Activated CD4-positive, alpha-beta T cell treated with anti-CD3 and anti-CD28 coated beads, Interleukin-2, amount 10 ng/mL, durations not matched to agents 7 days and 5 days (primary cell): ENCODE results near the gene FADS3. TPM values are rescaled to one million over a fixed set of nuclear protein-coding genes. Genes with fewer than 3 reads are reported as not detected.

Source experiments
- CTCF ChIA-PET: fragments of 350-600 bp; sonication (Branson Sonifier 250); formaldehyde crosslinking; loops from one replicate; lab custom pipeline; 2021; ENCODE audit warnings: antibody characterized with exemption; lab: Charles Lee
- POLR2A ChIA-PET: fragments of 350-600 bp; sonication (Branson Sonifier 250); formaldehyde crosslinking; loops from one replicate; lab custom pipeline; 2021; ENCODE audit warnings: antibody characterized with exemption; lab: Charles Lee
- DNase-seq: peaks from one replicate; pipeline ENCODE4 v3.0.0-alpha.2; 2020
- H3K27ac Mint-ChIP-seq: one replicate; pipeline ENCODE4 v1.8.0; 2021; ENCODE audit warnings: mild to moderate bottlenecking, moderate library complexity, mixed read lengths
- H3K27me3 Mint-ChIP-seq: one replicate; pipeline ENCODE4 v1.8.0; 2021; ENCODE audit warnings: mixed read lengths
- H3K36me3 Mint-ChIP-seq: one replicate; pipeline ENCODE4 v1.8.0; 2021; ENCODE audit warnings: low read depth, mixed read lengths
- H3K4me1 Mint-ChIP-seq: one replicate; pipeline ENCODE4 v1.8.0; 2021; ENCODE audit warnings: mixed read lengths
- H3K4me3 Mint-ChIP-seq: one replicate; pipeline ENCODE4 v1.8.0; 2021; ENCODE audit warnings: mild to moderate bottlenecking, moderate library complexity, mixed read lengths
- H3K9me3 Mint-ChIP-seq: one replicate; pipeline ENCODE4 v1.8.0; 2021; ENCODE audit warnings: mixed read lengths
- total RNA-seq, 2 experiments: library from RNA; stranded (reverse); gene quantifications; one replicate each; pipeline ENCODE4 v1.2.3, GENCODE V29; 2021

The FADS3 gene
- total RNA-seq, 2 experiments from 2014 or later: 2.9 to 3.7 TPM

DNA sequence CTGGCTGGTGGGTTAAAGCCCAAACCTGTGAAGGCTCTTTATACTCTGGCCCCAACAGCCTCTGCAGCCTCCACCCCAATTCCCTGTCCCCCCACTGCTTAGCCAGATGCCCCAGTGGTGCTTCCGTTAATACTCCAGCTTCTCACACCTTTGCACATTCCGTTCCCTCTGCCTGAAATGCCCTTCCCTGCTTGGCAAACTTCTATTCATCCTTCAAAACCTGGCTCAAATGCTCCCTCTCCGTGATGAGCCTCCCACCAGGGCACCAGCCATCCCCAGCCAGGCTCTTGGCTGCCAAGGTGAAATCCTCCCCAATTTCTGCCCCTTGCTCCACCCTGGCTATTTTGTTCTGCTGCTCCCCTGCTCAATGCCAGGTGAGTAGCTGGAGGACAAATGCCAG lies 12.5 kb upstream of the FADS3 start:
- H3K36me3 Mint-ChIP-seq: no peaks in the 10 kb centered on the region
- DNase-seq: no peak
- ChIA-PET POLR2A (no interaction called here), CTCF (interaction anchor here (0.5 to 3.1 kb wide), 7 partner anchors 33 to 223 kb away, joined by 3 to 11 read pairs (median 3); no protein-coding TSS in a partner anchor)
- no peak overlapping the region for H3K27ac Mint-ChIP-seq
- H3K9me3 Mint-ChIP-seq: no peaks in the 10 kb centered on the region
- peaks cover 6% of the 10 kb centered on the region for H3K4me1 Mint-ChIP-seq
- H3K27me3 Mint-ChIP-seq: no peaks in the 10 kb centered on the region
- no peak overlapping the region for H3K4me3 Mint-ChIP-seq

GRCh38 chr11:61902313-61902712 lies 11.0 kb upstream of the FADS3 start:
- ChIA-PET CTCF (interaction anchor here (0.6 to 3.1 kb wide), 5 partner anchors 21 to 206 kb away, joined by 3 to 11 read pairs (median 4); no protein-coding TSS in a partner anchor), POLR2A (no interaction called here)
- Mint-ChIP-seq H3K27me3 (no peaks in the 10 kb centered on the region), H3K27ac (no peak overlapping the region), H3K4me3 (no peak overlapping the region), H3K4me1 (peaks cover 6% of the 10 kb centered on the region), H3K36me3 (no peaks in the 10 kb centered on the region), H3K9me3 (no peaks in the 10 kb centered on the region)
- DNase-seq: no peak

- Mint-ChIP-seq H3K4me3 (no peak overlapping the region), H3K27ac (no peak overlapping the region), H3K27me3 (no peaks in the 10 kb centered on the region), H3K9me3 (no peaks in the 10 kb centered on the region), H3K4me1 (peaks cover 6% of the 10 kb centered on the region), H3K36me3 (no peaks in the 10 kb centered on the region)
- no peak for DNase-seq
- ChIA-PET CTCF (interaction anchor here (0.6 to 5.1 kb wide), 5 partner anchors 46 to 207 kb away, joined by 4 to 52 read pairs (median 8); no protein-coding TSS in a partner anchor), POLR2A (no interaction called here)
These were observed 10.1 kb upstream of the FADS3 start for GRCh38 chr11:61901397-61901796.

GRCh38 chr11:61900251-61900650 lies 8.9 kb upstream of the FADS3 start:
- POLR2A ChIA-PET: no interaction called here
- Mint-ChIP-seq H3K4me1 (peaks cover 6% of the 10 kb centered on the region), H3K27ac (no peak overlapping the region), H3K9me3 (no peaks in the 10 kb centered on the region), H3K27me3 (no peaks in the 10 kb centered on the region), H3K36me3 (no peaks in the 10 kb centered on the region), H3K4me3 (no peak overlapping the region)
- DNase-seq: no peak
- CTCF ChIA-PET: interaction anchor here (0.9 to 5.7 kb wide), 9 partner anchors 10 to 207 kb away, joined by 3 to 52 read pairs (median 11); partner anchors contain the start of gene FADS3

- CTCF ChIA-PET: interaction anchor here (0.6 to 5.7 kb wide), 37 partner anchors 9 to 221 kb away, joined by 3 to 52 read pairs (median 4); partner anchors contain the start of genes BEST1 and FADS3
- POLR2A ChIA-PET: no interaction called here
- no peaks in the 10 kb centered on the region for H3K9me3 Mint-ChIP-seq
- H3K4me3 Mint-ChIP-seq: no peak overlapping the region
- H3K27ac Mint-ChIP-seq: peak overlapping the region; percentile 43
- DNase-seq: peak; percentile 92
- peaks cover 6% of the 10 kb centered on the region for H3K4me1 Mint-ChIP-seq
- no peaks in the 10 kb centered on the region for H3K36me3 Mint-ChIP-seq
- H3K27me3 Mint-ChIP-seq: no peaks in the 10 kb centered on the region
These were observed 7.9 kb upstream of the FADS3 start for GRCh38 chr11:61899146-61899841.

DNA sequence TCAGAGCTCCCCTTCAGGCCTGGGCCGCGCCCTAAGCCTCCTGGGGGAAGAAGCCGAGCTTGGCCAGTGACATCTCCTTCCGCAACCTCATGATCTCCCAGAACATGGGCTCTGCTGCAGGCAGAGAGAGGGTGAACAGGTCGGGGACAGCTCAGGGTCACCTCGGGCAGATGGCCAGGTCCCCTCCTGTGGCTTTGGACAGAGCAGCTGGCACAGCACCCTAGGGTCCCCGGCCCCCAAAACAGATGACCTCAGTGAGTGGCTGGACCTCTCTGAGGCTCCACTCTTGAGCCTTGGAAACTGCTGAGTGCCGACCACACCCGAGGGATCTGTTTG lies 6.9 kb upstream of the FADS3 start:
- H3K9me3 Mint-ChIP-seq: no peaks in the 10 kb centered on the region
- H3K27me3 Mint-ChIP-seq: peaks cover 2% of the 10 kb centered on the region
- DNase-seq: no peak
- no peak overlapping the region for H3K27ac Mint-ChIP-seq
- H3K4me3 Mint-ChIP-seq: no peak overlapping the region
- POLR2A ChIA-PET: interaction anchor here (1.2 kb wide), 1 partner anchor 184 kb away, joined by 3 read pairs; no protein-coding TSS in a partner anchor
- H3K4me1 Mint-ChIP-seq: peaks cover 6% of the 10 kb centered on the region
- CTCF ChIA-PET: interaction anchor here (0.6 to 5.7 kb wide), 23 partner anchors 8 to 407 kb away, joined by 3 to 52 read pairs (median 6); partner anchors contain the start of genes BEST1 and FADS3
- no peaks in the 10 kb centered on the region for H3K36me3 Mint-ChIP-seq

GRCh38 chr11:61897387-61898246 lies 6.3 kb upstream of the FADS3 start:
- ChIA-PET POLR2A (interaction anchor here (1.2 kb wide), 1 partner anchor 184 kb away, joined by 3 read pairs; no protein-coding TSS in a partner anchor), CTCF (interaction anchor here (0.7 to 5.7 kb wide), 24 partner anchors 10 to 219 kb away, joined by 3 to 52 read pairs (median 5); partner anchors contain the start of gene BEST1)
- Mint-ChIP-seq H3K36me3 (no peaks in the 10 kb centered on the region), H3K9me3 (no peaks in the 10 kb centered on the region), H3K4me3 (no peak overlapping the region), H3K4me1 (peaks cover 6% of the 10 kb centered on the region), H3K27me3 (peaks cover 5% of the 10 kb centered on the region), H3K27ac (no peak overlapping the region)
- DNase-seq: peak; percentile 79

DNA sequence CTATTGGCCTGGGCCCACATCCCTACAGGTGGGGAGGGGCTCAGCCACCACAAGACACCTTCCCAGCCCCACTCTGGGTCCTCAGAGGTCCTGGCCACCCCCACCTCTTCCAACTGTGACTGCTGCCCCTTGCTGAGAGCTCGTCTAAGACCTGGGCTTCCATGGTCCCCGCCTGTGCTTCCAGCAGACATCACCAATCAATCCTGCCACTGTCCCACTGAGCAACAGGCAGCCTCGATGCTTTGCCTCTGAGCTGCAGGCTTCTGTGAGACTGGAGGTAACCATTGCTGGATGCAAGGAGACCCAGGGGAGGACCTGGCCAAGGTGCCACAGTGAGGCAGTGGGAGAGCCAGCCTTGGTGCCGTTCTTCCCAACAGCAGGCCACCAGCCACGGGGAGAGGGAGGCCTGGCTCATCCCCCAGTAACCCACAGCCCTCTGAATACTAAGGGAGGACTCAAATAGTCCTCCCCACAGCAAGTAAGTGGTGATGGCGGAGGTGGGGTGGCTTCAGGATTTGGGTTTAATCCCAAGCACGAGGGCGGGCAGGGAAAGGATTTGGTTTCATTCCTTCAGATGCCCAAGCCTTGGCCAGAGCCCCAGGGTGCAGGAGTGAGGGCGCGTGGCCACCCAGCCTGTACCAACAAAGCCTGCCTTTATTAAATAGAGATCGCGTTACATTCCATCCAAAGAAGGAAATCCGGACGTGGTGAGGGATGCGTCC lies 5.5 kb upstream of the FADS3 start:
- POLR2A ChIA-PET: interaction anchor here (1.2 kb wide), 1 partner anchor 185 kb away, joined by 3 read pairs; no protein-coding TSS in a partner anchor
- no peak overlapping the region for H3K4me3 Mint-ChIP-seq

GRCh38 chr11:61895718-61896059 lies 4.3 kb upstream of the FADS3 start:
- no peak for DNase-seq
- Mint-ChIP-seq H3K27me3 (peaks cover 10% of the 10 kb centered on the region), H3K4me1 (peaks cover 8% of the 10 kb centered on the region), H3K27ac (no peak overlapping the region), H3K9me3 (no peaks in the 10 kb centered on the region), H3K4me3 (no peak overlapping the region), H3K36me3 (no peaks in the 10 kb centered on the region)
- CTCF ChIA-PET: interaction anchor here (1.5 to 5.7 kb wide), 5 partner anchors 10 to 212 kb away, joined by 3 to 46 read pairs (median 7); no protein-coding TSS in a partner anchor
- POLR2A ChIA-PET: no interaction called here

More for the DNA sequence above, 5.5 kb upstream of the FADS3 start:
- Mint-ChIP-seq H3K36me3 (no peaks in the 10 kb centered on the region), H3K27ac (no peak overlapping the region), H3K27me3 (peaks cover 10% of the 10 kb centered on the region), H3K4me1 (peaks cover 6% of the 10 kb centered on the region), H3K9me3 (no peaks in the 10 kb centered on the region)
- no peak for DNase-seq
- CTCF ChIA-PET: interaction anchor here (0.9 to 5.7 kb wide), 12 partner anchors 11 to 213 kb away, joined by 3 to 52 read pairs (median 6); no protein-coding TSS in a partner anchor

DNA sequence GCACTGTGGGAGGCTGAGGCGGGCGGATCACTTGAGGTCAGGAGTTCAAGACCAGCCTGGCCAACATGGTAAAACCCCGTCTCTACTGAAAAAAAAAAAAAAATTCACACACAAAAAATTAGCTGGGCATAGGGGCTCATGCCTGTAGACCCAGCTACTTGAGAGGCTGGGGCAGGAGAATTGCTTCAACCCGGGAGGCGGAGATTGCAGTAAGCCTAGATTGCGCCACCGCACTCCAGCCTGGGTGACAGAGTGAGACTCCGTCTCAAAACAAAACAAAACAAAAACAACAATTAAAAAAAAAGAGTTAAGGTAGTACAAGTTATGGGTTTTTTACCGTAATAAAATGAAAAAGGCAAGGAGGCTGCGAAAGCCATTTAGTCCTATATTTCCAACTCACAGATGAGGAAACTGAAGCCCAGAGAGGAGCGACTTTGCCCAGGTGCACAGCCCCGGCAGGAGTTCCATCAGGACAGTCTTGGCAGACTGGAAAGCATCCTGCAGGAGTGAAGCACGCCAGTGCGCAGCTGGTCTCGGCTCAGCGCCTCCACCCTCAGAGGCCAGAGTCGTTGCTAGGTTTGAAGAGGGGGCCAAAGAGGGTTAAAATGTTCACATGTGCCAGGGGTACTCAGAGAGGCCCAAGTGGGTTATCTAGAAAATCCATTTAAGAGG lies 3.8 kb upstream of the FADS3 start:
- no peaks in the 10 kb centered on the region for H3K36me3 Mint-ChIP-seq
- no peak for DNase-seq
- no peaks in the 10 kb centered on the region for H3K9me3 Mint-ChIP-seq
- POLR2A ChIA-PET: no interaction called here
- H3K4me3 Mint-ChIP-seq: no peak overlapping the region
- CTCF ChIA-PET: interaction anchor here (0.6 to 5.7 kb wide), 5 partner anchors 52 to 830 kb away, joined by 3 to 46 read pairs (median 7); no protein-coding TSS in a partner anchor
- no peak overlapping the region for H3K27ac Mint-ChIP-seq
- H3K4me1 Mint-ChIP-seq: peaks cover 8% of the 10 kb centered on the region
- H3K27me3 Mint-ChIP-seq: peaks cover 10% of the 10 kb centered on the region

- ChIA-PET CTCF (interaction anchor here (1.3 to 1.7 kb wide), 3 partner anchors 10 to 214 kb away, joined by 3 to 6 read pairs (median 6); no protein-coding TSS in a partner anchor), POLR2A (no interaction called here)
- Mint-ChIP-seq H3K9me3 (no peaks in the 10 kb centered on the region), H3K4me1 (peaks cover 3% of the 10 kb centered on the region), H3K27me3 (peaks cover 10% of the 10 kb centered on the region), H3K36me3 (no peaks in the 10 kb centered on the region), H3K27ac (no peak overlapping the region), H3K4me3 (no peak overlapping the region)
- no peak for DNase-seq
These were observed 2.6 kb upstream of the FADS3 start for GRCh38 chr11:61893981-61894380.
